CD4-positive, alpha-beta T cell treated with Interferon alpha-2 for 1 hour (primary cell): ENCODE measurements around the gene GHRL.
A peak's percentile ranks its signal among the peaks of the same experiment; 100 is the strongest.
"Not testable (repeated sequence)": the region's sequence is repeated elsewhere in the genome, so short reads cannot be mapped to it uniquely, and the experiment has no call there.

Experiments
- DNase-seq, 2 donors: peaks; one replicate each; pipeline ENCODE4 v3.0.0-alpha.2; 2020 to 2022

The GHRL gene

DNA sequence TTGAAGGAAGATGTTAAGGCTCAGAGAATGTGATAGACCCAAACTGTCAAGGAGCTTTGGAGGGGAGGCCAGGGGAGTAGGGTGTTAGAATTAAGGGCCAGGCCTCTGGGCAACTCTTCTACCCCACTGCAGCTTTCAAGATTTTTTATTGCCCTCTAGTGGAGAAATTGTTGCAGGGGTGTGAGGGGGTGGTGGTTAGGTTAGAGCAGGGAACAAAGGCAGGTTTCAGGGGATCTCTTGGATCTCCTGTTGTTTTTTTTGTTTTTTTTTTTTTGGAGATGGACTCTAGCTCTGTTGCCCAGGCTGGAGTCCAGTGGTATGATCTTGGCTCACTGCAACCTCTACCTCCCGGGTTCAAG lies 29.6 kb upstream of the GHRL start:
- peak in 1 of 2 donors; percentile 40 for DNase-seq

DNA sequence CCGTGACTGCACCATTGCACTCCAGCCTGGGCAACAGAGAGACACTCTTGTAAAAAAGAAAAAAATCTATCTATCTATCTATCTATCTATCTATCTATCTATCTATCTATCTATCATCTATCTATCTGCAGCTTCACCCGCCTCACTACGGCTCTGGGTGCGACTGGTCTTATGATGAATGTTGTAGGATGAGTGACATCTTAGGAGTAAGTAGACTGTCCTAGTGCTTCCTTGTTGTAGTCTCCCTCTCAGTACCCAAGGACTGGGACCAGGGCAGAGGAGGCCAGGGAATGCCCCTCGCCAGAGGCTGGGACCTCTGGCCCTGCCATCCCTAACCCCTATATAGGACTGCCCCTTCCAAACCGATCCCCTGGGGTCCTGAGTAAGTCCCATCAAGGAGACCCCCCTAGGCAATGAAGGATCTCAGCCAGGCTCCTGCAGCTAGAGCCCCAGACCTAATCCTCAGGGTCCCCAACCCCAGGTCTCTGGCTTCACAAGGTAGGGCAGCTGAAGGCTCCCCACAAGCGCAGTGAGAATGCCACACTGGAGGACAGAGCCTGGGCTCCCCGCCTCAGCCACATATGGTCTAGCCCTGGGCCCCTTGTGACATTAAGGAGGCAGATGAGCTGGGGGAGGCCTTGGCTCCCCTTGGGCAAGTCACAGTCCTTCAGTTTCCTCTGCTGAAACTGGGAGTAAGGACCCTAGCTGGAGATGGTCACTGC lies 29.0 kb upstream of the GHRL start:
- DNase-seq: no peak

DNA sequence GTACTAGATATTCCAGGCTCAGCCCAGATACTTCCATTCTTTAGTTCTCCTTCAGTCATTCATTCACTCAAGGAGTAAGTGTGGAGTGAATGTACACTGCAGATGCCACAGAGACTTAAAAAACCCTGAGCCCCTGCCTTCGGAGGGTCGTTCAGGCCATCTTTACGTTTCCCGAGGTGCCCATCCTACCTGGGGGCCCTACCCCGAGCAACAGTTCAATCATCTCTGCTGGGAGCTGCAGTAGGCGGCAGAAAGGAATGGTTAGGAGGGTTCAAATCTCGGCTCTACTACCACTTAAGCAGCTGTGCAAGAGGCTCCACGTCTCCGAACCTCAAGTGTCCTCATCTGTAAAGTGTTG lies 27.6 kb upstream of the GHRL start:
- no peak for DNase-seq

DNA sequence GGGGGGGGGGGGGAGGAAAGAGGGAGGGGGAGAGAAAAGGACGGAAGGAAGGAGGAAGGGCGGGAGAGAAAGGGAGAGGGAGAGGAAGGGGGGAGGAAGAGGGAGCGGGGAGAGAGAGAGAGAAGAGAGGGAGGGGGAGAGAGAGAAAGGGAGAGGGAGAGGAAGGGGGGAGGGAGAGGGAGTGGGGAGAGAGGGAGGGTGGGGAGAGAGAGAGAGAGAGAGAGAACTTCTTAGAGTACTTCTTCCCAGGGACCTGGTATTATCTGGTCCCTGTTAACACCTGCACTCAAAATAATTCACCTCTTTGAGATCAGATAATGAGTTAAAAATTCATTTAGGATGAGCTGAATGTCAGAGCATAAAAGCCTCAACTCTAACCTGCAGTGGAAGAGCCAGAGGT lies 27.1 kb upstream of the GHRL start:
- peak in 1 of 2 donors; percentile 14 for DNase-seq

DNA sequence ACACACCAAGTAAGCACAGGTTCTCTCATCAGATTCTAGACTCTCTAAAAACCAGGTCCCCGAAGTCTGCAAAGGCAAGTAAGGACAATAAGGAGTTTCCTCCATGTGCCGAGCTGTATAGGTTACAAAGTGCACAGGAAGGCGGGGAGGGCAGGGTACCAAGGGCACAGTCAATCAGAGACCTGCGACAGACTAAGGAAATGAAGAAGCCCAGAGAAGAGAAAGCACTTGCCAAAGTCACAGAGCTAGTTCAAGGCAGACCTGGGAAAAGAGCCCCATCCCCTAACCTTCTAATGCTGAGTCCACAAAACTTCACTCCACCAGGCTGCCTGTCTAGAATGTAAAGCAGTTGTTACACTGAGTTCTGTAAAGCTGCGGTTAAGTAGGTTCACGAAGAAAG lies 26.5 kb upstream of the GHRL start:
- no peak for DNase-seq

DNA sequence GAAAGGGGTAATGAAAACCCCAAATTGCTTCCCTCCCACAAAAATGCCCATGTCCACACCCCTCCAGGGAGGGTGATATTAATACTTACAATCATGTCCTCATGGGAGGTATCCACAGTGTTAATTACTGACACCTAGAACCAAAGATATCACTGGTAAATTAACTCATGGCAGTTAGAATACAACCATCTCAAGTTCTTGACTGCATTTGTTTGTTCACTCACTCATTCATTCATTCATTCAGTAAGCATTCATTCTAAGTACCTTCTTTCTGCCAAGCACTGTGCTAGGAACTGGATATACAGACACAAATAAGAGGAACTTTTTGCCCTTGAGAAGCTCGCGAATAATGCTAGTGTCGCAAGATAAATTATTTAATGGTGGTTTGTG lies 25.2 kb upstream of the GHRL start:
- no peak for DNase-seq

DNA sequence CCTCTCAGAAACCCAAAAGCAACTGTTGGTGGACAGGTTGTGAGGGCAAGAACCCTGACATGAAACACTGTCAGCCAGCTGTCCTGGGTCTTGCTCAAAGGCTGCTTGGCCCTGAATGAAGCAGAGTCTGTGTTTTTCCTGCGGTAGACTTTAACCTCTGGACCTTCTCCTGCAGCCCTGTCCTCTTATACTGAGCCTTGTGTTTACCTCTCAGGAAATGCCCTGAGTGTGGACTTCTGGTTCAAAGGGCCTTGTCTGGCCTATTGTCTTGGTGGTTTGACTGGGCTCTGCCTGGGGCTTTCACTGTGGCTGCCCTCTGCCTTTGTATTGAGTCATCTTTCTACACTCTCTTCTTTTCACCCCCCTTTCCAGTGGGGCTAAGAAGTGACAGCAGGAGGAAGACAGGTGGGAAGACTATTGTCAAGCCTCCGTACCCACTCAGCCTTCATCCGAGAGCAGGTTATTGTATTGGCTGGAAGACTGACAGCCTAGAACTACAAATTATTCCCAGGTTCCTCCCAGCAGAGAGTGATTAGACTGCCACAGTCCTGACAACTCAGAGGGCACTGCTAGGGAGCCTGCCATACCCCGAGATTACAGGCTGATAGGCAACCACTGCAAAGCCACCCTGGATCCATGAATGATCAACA lies 24.7 kb upstream of the GHRL start:
- DNase-seq: no peak

DNA sequence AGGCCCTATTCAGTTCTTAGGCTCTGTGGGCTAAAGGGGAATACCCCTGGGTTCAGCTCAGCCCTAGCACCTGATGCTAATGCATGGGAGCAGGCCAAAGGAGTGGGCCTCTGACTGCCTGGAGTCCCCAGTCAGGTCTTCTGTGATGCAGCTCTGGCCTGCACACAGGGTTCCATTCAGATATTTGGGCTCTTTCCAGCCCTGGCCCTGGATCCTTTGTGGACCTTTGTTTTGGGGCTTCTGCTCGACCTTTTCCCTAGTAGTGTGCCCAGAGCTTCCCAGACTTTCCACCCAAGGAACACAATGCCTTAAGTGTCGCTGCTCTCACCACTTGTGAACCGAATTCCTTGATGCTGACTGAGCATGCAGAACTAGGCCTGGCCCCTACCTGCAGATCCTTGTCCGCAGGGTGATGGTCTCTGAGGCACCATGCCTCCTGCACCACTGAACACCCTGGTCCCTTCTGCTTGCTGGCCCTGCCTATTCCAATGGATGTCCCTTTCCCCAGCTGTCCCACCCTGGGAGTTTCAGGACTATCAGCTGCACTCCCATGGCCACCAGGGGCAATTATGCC lies 23.1 kb upstream of the GHRL start:
- DNase-seq: no peak

DNA sequence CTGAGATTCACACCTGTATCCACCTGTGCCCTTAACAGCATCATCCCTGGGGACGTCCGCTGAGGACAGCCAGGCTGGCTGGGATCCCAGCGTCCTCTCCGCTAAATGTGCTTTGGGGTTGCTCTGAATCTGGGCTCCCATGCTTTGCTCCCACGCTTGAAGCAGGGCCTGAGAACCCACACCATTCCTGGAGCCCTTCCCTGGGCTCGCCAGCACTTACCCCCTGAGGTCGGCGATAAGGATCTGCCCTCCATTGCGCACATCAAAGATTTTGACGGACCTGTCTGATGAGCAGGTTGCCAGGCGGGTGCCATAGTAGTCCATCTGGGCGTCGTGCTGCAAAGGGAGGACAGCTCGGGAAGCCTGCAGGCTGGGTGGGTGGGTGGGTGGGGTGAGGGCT lies 22.4 kb upstream of the GHRL start:
- DNase-seq: no peak

DNA sequence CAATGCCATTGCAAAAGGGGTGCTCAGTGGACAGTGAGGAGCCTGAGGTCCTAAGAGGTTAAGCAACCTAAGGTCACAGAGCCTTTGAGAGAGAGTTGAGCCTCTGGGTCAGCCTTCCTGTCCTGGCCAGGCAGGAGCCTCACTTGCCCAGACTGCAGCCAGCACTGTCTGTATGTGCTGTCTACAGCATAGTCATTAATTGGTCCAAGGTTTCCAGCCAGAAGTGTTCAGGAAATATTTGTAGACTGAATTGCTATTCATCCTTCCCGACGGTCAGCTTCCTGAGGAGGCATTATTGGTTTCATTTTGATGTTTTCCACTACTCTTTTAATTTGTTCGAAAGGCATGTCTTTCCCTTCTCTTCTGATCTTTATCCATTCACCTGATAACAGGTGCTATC lies 20.1 kb upstream of the GHRL start:
- no peak for DNase-seq

DNA sequence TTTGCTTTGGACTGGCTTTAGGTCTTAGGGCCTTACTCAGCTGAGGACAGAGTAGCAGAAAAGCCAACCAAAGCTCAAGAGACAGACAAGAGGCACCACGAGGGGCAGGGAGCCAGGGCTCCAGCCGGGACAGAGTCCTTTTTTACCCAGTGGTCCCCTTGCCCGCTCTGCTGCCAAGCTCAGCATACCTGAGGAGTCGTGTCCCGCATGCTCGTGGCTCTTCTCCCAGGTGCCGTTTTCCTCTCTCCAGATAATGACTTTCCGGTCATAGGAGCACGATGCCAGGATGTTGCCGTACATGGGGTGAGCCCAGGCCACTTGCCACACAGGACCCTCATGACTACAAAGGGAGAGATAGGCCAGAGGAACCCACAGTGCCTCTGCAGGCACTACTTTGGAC lies 19.6 kb upstream of the GHRL start:
- DNase-seq: no peak

DNA sequence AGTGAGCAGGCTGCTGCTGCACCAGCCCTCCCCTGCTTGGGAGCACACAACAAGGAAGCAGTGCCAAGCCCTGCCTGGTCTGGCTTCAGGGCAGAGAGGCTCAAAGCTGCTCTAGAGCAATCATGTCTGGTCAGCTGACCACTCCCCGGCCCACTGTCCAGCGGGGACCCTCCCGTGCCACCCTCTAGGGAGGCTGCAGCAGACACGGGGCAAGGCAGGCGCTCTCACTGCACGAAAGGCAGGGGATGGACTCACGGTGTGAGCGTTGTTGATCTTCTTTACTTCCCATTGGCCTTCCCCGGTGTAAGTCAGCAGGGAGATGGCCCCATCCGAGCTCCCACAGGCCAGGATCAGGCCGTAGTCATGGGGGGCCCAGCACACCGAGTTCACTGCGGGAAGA lies 19.0 kb upstream of the GHRL start:
- DNase-seq: no peak

DNA sequence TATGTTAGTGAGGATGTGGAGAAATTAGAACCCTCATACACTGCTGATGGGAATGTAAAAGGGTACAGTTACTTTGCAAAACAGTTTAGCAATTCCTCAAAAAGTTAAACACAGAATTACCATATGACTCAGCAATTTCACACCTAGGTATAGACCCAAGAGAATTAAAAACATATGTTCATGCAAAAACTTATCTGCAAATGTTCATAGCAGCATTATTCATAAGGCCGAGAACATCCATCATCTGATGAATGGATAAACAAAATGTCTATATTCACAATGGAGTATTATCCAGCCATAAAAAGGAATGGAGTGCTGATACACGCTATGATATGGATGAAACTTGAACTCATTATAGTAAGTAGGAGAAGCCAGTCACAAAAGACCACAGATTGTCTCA lies 17.8 kb upstream of the GHRL start:
- DNase-seq: no peak

DNA sequence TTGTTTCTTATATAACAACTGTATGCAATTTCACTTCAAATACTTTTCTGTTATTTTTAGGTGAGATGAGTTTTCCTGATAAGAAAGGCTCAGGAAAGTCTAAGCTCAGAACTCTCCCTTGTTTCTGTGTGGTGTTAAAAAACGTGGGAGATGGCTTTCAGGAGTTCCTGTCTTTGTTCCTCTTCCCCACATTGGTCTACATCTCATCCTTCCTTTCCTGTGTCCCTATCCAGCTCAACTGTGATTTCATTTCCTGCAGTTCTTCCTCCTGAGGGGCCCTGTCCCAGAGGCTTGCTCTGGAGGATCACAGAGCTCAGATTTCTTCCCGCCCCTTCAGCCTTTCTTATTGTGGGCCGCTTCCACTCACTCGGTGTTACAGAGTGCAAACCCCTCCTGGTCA lies 17.0 kb upstream of the GHRL start:
- DNase-seq: no peak

DNA sequence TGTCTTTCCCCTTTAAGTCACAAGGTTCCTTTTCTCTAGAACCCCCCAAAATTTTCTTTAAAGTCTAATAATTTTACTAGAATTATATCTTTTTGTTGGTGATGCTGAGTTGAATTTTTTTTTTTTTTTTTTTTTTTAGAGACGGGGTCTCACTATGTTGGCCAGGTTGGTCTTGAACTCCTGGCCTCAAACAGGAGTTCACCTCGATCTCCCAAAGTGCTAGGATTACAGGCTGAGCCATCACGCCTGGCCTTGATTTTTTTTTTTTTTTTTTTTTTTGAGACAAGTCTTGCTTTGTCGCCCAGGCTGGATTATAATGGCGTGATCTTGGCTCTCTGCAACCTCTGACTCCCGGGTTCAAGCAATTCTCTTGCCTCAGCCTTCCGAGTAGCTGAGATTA lies 15.9 kb upstream of the GHRL start:
- no peak for DNase-seq

DNA sequence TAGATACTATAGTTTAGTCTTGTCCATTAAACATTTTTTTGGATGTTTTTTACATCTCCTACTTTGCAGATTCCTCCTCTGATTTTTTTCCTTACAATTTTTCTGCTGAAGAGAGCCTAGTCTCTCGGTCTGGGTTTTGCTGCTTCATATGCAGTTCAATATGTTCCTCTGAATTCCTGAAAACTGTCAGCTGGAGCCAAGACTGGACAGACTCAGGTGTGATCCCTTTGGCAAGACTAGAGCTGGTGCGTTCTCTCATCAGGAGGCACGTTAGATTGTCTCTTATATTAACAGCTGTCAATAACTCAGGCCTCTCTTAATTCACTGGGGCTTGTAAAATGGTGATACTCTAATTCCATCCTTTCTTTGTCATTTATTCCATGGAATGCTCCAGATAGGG lies 13.4 kb upstream of the GHRL start:
- no peak for DNase-seq

DNA sequence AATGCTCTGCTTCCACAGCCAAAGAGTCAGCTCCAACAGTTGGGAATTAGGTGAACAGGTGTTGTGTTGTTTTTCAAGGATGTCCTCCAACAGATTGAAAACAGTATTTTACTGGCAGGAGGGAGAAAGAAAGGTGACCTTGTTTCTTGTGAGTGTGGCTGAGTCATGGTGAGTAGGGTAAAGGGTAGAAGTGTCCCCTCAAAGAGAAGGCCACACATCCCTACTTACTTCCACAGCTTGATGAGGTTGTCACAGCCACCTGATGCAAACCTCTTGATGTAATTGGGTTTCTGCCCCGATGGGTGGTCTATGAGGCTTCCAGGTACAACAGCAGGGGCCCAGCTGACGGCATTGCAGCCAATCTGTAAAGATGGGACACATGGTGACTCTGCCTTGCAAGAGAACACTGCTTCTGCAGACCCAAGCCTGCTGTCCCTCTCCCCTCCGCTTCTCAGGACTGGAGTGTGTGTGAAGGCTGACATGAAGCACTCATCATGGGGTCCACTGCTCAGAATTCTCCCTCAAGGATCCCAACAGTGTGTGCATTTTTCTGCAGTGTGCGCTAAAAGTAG lies 12.7 kb upstream of the GHRL start:
- DNase-seq: no peak

DNA sequence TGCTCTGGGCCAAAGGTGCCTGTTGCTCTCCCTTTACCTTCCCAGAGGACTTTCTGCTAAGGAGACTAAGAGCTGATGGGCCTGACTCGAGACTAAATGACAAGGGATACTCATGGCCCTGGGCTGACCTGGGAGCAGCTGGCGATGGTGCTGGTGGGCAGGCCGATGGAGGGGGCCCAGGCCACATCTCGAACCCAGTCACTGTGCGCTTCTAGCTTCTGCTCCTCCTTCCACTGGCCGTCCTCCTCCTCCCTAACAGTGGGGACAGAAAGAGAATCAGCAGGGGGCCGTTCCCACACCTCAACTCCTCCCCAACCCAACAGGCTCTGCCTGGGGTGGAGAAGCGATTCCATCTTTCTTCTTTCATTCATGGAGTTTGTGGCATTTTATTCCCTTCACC lies 12.2 kb upstream of the GHRL start:
- no peak for DNase-seq

DNA sequence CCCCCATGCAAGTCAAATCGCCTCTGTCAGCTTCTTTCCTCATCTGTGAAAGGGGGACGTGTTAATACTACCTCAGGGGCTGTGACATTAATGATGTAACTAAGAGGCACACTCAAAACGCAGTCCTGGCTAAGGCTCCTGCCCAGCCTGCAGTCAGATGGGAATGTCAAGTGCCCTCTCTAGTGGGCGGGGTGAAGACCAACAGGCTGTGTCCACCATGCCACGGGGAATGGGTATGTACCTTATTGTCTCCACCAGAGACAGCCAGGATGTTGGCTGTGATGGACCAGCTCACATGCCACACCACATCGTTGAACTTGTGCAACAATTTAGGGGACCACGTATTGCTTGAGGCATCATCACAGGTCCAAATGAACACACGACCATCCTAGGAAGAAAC lies 11.0 kb upstream of the GHRL start:
- DNase-seq: no peak

DNA sequence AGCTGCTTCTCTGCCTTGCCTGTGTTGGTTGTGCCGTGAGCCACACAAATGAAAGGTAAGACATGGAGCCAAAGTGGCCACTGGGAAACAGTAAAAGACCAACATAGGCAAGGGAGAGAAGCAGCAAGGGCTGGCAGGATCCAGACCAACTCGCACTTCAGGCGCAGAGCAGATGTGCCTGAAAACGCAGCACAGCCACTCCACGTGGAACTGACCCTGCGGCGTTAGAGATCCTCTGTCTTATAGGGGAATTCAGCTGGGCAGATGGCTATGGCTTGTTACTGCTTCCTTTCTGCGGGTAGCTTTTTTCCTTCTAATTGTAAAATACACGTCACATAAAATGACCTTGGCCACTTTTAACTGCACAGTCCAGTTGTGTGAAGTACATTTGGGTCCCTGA lies 10.4 kb upstream of the GHRL start:
- no peak for DNase-seq

DNA sequence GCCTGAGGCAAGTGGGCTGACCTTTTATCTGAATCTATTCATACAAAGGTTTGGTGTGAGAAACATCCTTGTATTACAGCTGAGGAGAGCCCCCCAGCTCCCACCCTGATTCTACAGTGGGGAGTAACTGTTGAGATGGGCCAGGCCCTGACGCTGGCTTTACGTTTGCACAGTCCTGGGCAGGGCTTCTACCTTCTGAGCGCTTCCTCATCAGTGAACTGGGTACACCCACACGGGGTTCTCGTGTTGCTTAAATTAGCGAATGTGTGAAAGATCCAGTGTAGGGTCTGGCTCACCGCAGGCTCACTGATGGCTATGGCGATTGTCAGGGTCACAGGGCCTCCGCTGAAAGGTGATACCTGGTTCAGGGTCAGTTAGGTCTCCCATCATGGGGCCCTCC lies 7.3 kb upstream of the GHRL start:
- DNase-seq: no peak

DNA sequence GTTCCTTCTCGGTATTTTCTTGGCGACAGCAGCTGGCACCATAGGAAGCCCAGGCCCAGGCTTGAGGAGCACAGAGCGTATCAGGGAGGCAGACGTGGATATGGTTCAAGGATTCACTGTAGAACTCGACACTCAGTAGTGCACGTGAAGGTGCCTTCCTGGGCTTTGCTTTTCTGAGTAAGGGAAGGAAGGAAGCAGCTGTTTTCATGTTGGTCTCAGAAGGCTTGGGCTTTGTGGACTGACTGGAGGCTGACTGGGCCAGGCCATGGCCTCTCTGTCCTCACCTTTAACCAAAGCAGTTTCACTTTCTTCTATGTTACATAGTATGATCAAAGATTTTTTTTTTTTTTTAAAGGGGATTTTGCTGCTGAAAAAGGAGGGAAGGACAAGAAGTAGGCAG lies 6.9 kb upstream of the GHRL start:
- DNase-seq: no peak

DNA sequence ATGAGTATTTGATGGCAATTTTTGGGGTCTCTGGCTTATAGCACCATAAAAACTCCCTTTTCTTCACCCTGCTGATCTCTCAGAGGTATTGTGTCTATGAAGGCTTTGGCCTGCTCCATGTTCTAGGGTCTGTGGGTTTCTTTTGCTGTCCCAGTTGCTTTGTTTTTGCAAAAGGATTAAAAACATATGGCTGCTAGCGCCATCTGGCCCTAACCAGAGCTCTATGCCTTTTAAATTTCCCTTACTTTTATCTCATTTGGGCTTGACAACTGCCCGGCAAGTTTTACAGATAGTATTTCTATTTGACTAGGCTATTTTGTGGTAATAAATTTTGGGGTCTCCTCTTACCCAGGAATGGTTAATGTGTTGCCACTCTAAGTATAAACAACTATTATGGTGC lies 6.4 kb upstream of the GHRL start:
- DNase-seq: peak in 1 of 2 donors; percentile 16

DNA sequence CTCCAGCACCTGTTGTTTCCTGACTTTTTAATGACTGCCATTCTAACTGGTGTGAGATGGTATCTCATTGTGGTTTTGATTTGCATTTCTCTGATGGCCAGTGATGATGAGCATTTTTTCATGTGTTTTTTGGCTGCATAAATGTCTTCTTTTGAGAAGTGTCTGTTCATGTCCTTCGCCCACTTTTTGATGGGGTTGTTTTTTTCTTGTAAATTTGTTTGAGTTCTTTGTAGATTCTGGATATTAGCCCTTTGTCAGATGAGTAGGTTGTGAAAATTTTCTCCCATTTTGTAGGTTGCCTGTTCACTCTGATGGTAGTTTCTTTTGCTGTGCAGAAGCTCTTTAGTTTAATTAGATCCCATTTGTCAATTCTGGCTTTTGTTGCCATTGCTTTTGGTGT lies 5.3 kb upstream of the GHRL start:
- DNase-seq: not testable (repeated sequence)
